Measurements from ENCODE around the gene KCNQ1.

DNA sequence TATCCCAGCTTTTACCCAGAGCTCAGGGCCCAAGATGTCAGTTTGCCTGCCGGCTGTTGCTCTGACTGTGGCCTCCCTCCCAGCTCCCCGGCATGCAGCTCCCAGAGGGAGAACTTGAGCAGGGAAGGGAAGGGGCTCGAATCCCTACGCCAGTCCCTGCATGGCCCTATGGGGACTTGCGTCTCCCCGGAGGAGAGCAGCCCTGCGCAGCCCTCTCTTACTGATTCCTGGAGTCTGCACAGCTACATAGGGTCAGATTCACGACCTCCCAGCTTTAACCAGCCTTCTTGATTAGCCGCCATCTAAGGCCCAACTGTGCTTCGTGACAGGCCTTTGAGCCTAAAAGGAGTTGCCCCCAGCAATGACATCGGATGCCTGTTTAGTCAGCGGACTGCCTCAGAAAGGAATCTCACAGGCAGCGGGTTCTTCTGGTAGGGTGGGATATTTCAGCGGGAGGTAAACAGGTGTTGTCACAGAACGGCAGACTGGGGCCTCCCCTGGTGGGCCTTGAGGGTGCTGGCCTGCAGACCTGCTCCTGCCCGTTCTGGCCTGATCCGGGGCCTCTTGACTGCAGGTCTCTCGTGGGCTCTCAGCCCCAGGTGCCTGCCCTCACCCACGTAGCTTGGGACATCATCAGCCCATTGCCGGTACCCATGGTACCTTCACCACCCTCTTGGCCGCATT, 298.8 kb downstream of the KCNQ1 start:
- TF ChIP-seq POLR2AphosphoS5 (IDR thresholded peaks at IDR 0.05) = no peak
- TF ChIP-seq, protein P1, sequence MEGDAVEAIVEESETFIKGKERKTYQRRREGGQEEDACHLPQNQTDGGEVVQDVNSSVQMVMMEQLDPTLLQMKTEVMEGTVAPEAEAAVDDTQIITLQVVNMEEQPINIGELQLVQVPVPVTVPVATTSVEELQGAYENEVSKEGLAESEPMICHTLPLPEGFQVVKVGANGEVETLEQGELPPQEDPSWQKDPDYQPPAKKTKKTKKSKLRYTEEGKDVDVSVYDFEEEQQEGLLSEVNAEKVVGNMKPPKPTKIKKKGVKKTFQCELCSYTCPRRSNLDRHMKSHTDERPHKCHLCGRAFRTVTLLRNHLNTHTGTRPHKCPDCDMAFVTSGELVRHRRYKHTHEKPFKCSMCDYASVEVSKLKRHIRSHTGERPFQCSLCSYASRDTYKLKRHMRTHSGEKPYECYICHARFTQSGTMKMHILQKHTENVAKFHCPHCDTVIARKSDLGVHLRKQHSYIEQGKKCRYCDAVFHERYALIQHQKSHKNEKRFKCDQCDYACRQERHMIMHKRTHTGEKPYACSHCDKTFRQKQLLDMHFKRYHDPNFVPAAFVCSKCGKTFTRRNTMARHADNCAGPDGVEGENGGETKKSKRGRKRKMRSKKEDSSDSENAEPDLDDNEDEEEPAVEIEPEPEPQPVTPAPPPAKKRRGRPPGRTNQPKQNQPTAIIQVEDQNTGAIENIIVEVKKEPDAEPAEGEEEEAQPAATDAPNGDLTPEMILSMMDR (IDR thresholded peaks at IDR 0.05) = no peak
